Measurements from ENCODE around the gene BRIP1.

DNA sequence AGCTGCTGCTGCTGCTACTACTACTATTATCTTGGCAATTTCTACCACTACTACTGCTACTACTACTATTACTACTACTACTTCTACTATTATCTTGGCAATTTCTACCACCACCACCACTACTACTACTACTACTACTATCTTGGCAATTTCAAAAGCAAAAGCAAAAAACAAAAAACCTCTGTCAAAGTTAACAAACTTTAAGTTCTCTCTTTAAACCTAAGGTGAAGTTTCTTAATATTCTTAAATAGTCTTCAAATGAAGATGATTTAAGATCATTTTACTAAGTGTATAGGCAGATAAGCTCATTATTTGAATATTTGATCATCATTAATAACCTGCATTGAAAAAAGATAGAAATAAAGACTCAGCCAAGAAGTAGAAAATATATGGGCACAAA, 118.5 kb downstream of the BRIP1 start:
- TF ChIP-seq, protein P1, sequence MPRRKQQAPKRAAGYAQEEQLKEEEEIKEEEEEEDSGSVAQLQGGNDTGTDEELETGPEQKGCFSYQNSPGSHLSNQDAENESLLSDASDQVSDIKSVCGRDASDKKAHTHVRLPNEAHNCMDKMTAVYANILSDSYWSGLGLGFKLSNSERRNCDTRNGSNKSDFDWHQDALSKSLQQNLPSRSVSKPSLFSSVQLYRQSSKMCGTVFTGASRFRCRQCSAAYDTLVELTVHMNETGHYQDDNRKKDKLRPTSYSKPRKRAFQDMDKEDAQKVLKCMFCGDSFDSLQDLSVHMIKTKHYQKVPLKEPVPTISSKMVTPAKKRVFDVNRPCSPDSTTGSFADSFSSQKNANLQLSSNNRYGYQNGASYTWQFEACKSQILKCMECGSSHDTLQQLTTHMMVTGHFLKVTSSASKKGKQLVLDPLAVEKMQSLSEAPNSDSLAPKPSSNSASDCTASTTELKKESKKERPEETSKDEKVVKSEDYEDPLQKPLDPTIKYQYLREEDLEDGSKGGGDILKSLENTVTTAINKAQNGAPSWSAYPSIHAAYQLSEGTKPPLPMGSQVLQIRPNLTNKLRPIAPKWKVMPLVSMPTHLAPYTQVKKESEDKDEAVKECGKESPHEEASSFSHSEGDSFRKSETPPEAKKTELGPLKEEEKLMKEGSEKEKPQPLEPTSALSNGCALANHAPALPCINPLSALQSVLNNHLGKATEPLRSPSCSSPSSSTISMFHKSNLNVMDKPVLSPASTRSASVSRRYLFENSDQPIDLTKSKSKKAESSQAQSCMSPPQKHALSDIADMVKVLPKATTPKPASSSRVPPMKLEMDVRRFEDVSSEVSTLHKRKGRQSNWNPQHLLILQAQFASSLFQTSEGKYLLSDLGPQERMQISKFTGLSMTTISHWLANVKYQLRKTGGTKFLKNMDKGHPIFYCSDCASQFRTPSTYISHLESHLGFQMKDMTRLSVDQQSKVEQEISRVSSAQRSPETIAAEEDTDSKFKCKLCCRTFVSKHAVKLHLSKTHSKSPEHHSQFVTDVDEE (CRISPR knock-in tag; IDR thresholded peaks at IDR 0.05): no peak
- TF ChIP-seq SNAI2 (CRISPR knock-in tag; IDR thresholded peaks at IDR 0.05) (no peak), ESRRG (CRISPR knock-in tag; IDR thresholded peaks at IDR 0.05) (no peak), CSRNP3 (CRISPR knock-in tag; IDR thresholded peaks at IDR 0.05) (no peak), RARB (CRISPR knock-in tag; IDR thresholded peaks at IDR 0.05) (no peak), ZFP30 (CRISPR knock-in tag; IDR thresholded peaks at IDR 0.05) (no peak)

Data from SK-N-SH treated with all-trans-retinoic acid at 6 μM for 48 hours (cell line).